Caco-2 (cell line): ENCODE measurements around the gene SLC44A1. TPM values are rescaled to one million over a fixed set of nuclear protein-coding genes. Genes with fewer than 3 reads are reported as not detected.
A peak's percentile ranks its signal among the peaks of the same experiment; 100 is the strongest.

Source experiments
- Bru-seq: library from RNA; stranded (reverse); fragments of 400-500 nt; gene quantifications from one replicate; lab custom pipeline; 2021; lab: Mats Ljungman, UMichigan
- BruChase-seq, 2 experiments: library from RNA; stranded (reverse); fragments of 400-500 nt; gene quantifications; one replicate each; lab custom pipeline; 2021; lab: Mats Ljungman, UMichigan
- BruUV-seq: library from RNA; stranded (reverse); fragments of 400-500 nt; replicated peaks from 2 replicates; lab custom pipeline; 2021; lab: Mats Ljungman, UMichigan
- CTCF ChIA-PET: fragments of 300-600 bp; sonication (Branson Sonifier 250); formaldehyde crosslinking; loops from one replicate; lab custom pipeline; 2022; ENCODE audit warnings: antibody characterized with exemption; lab: Charles Lee
- POLR2A ChIA-PET: fragments of 300-600 bp; sonication (Branson Sonifier 250); formaldehyde crosslinking; loops from one replicate; lab custom pipeline; 2022; ENCODE audit warnings: antibody characterized with exemption; lab: Charles Lee
- DNase-seq, 2 experiments: peaks; one replicate each; pipeline versions ENCODE4 v3.0.0 to v3.0.0-alpha.2; 2020 to 2022
- H3K27me3 ChIP-seq: replicated peaks from 2 replicates; pipeline ENCODE4 v1.6.0; 2011; ENCODE audit warnings: low read length; ENCODE audit not compliant: control insufficient read depth, insufficient read depth
- H3K36me3 ChIP-seq: 2 replicates; pipeline ENCODE4 v1.5.1; 2011; ENCODE audit warnings: low read length; ENCODE audit not compliant: control insufficient read depth, insufficient read depth
- H3K4me1 ChIP-seq: fragments of 250-450 bp; sonication (Bioruptor Pico); 2 replicates; pipeline ENCODE4 v1.5.1; 2020; ENCODE audit warnings: mild to moderate bottlenecking
- H3K4me3 ChIP-seq: 2 replicates; pipeline ENCODE4 v1.5.1; 2011; ENCODE audit warnings: low read depth, mild to moderate bottlenecking, control low read depth, low read length
- H3K9me3 ChIP-seq: fragments of 250-450 bp; sonication (Bioruptor Pico); 2 replicates; pipeline ENCODE4 v1.5.1; 2020; ENCODE audit warnings: mild to moderate bottlenecking, moderate library complexity
- H3K27ac Mint-ChIP-seq: one replicate; pipeline ENCODE4 v1.8.0; 2022; ENCODE audit warnings: mixed read lengths; ENCODE audit not compliant: unreplicated experiment
- H3K27me3 Mint-ChIP-seq: one replicate; pipeline ENCODE4 v1.8.0; 2022; ENCODE audit warnings: mixed read lengths; ENCODE audit not compliant: insufficient read depth, unreplicated experiment
- H3K36me3 Mint-ChIP-seq: one replicate; pipeline ENCODE4 v1.8.0; 2022; ENCODE audit warnings: mild to moderate bottlenecking, mixed read lengths; ENCODE audit not compliant: insufficient read depth, unreplicated experiment
- H3K4me1 Mint-ChIP-seq: one replicate; pipeline ENCODE4 v1.8.0; 2022; ENCODE audit warnings: low read depth, mixed read lengths; ENCODE audit not compliant: unreplicated experiment
- H3K4me3 Mint-ChIP-seq: one replicate; pipeline ENCODE4 v1.8.0; 2022; ENCODE audit warnings: mild to moderate bottlenecking, moderate library complexity, mixed read lengths; ENCODE audit not compliant: unreplicated experiment
- H3K9me3 Mint-ChIP-seq: one replicate; pipeline ENCODE4 v1.8.0; 2022; ENCODE audit warnings: mixed read lengths; ENCODE audit not compliant: unreplicated experiment
- intact Hi-C: fragments of 100-400 bp; cut with micrococcal nuclease; formaldehyde crosslinking; loops from one replicate; pipeline ENCODE4 v1.10.0; 2022; ENCODE audit not compliant: unreplicated experiment
- long read RNA-seq: library from polyadenylated mRNA; stranded (forward); transcript quantifications from one replicate; pipeline ENCODE4 v2.0.0, GENCODE V29; 2022
- total RNA-seq: library from RNA; stranded (reverse); gene quantifications from 2 replicates; pipeline ENCODE4 v1.2.3, GENCODE V29; 2022
- TF ChIP-seq, protein P1 (sequence below), 2 experiments: fragments of 200-600 bp in 1 of 2; IDR thresholded peaks; 1 replicate in 1 of 2; 2 replicates in 1 of 2; pipeline versions ENCODE4 v1.5.1 to v1.8.0; 2011 to 2022; ENCODE audit warnings: antibody characterized with exemption in 1 of 2, control low read depth in 1 of 2, inconsistent platforms in 1 of 2, low read depth in 1 of 2, low read length in 1 of 2, mild to moderate bottlenecking in 1 of 2, moderate library complexity in 1 of 2; ENCODE audit not compliant: insufficient read depth in 1 of 2, severe bottlenecking in 1 of 2, unreplicated experiment in 1 of 2

SLC44A1 gene
- total RNA-seq (45.8 and 46.3 TPM in 2 replicates), Bru-seq, nascent RNA (percentile 79 among the genes with signal in this experiment), BruChase-seq, experiment 1, labeled RNA remaining after a 2-hour chase (percentile 70 among the genes with signal in this experiment), BruChase-seq, experiment 2, labeled RNA remaining after a 6-hour chase (percentile 76 among the genes with signal in this experiment)
- long read RNA-seq, full-length matches to known transcripts = 84 of 118 reads
- long read RNA-seq, partial matches to known transcripts = 10 of 118 reads
- long read RNA-seq, other reads (novel, unspliced or antisense) = 24 of 118 reads

DNA sequence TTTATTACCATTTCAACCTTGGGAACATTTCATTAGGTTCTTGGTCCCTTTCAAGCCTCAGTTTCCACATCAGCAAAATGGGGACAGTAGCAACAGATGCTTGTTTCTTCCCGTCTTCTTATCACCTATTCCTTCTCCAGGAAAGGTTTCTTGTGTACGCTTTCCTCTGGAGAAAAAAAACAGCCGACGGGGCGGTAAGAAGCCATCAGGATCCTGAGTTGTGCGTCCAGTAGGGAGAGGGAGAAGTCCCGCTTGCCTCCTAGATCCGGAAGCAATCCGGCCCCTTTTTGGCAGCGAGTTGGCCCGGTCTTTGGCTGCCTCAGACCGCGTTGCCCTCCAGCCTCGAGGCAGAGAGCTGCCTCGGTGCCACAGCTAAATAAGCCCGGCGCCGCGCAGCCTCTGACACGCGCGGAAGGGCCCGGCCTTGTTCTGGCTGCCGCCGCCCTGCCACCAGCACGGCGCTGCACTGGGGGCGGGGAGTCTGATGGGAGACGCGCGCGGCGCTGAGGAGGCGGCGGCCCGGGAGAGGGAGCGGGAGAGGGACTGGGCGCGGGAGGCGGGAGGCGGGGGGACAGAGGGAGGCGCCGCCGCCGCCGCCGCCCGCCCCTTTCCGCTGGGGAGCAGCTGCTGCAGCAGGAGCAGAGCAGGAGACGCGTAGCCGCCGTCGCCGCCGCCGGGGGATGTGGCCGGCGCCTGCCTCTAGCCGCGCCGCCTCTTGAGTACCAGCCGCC lies at the start of gene SLC44A1:
Gene SLC44A1, plus strand, starts transcription at position 649 of the 731 bp plus-strand sequence. CDS start 218 bp downstream, outside the sequence.
- H3K4me3 ChIP-seq = peak within 1 kb of the TSS; percentile 76
- TF ChIP-seq, protein P1, sequence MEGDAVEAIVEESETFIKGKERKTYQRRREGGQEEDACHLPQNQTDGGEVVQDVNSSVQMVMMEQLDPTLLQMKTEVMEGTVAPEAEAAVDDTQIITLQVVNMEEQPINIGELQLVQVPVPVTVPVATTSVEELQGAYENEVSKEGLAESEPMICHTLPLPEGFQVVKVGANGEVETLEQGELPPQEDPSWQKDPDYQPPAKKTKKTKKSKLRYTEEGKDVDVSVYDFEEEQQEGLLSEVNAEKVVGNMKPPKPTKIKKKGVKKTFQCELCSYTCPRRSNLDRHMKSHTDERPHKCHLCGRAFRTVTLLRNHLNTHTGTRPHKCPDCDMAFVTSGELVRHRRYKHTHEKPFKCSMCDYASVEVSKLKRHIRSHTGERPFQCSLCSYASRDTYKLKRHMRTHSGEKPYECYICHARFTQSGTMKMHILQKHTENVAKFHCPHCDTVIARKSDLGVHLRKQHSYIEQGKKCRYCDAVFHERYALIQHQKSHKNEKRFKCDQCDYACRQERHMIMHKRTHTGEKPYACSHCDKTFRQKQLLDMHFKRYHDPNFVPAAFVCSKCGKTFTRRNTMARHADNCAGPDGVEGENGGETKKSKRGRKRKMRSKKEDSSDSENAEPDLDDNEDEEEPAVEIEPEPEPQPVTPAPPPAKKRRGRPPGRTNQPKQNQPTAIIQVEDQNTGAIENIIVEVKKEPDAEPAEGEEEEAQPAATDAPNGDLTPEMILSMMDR (IDR thresholded peaks at IDR 0.05; ENCODE audit: insufficient read depth in 1 of 2, low read depth in 1 of 2, low read length in 1 of 2, severe bottlenecking in 1 of 2, unreplicated experiment in 1 of 2) = no peak
- Mint-ChIP-seq H3K27ac (peak within 1 kb of the TSS; percentile 91), H3K4me1 (peaks cover 23% of the 10 kb centered on the region), H3K27me3 (no peaks in the 10 kb centered on the region), H3K36me3 (peaks cover 15% of the 10 kb centered on the region), H3K4me3 (peak within 1 kb of the TSS; percentile 97), H3K9me3 (no peaks in the 10 kb centered on the region)
- H3K27me3 ChIP-seq = no peaks in the 10 kb centered on the region
- ChIA-PET POLR2A (interaction anchor here (0.5 to 2.0 kb wide), 10 partner anchors 20 to 318 kb away, joined by 3 to 14 read pairs (median 4); no protein-coding TSS in a partner anchor), CTCF (interaction anchor here (0.6 to 2.1 kb wide), 12 partner anchors 9 to 381 kb away, joined by 3 to 12 read pairs (median 4); partner anchors contain the start of gene ABCA1)
- H3K36me3 ChIP-seq = no peaks in the 10 kb centered on the region
- no TSS peak for BruUV-seq
- H3K4me1 ChIP-seq = peaks cover 14% of the 10 kb centered on the region
- peak; percentile 97 to 98 for DNase-seq
- intact Hi-C loops = loop anchor here (1.0 to 10.0 kb wide), 5 partner anchors 75 to 379 kb away; no protein-coding TSS in a partner anchor
- H3K9me3 ChIP-seq = no peaks in the 10 kb centered on the region

DNA sequence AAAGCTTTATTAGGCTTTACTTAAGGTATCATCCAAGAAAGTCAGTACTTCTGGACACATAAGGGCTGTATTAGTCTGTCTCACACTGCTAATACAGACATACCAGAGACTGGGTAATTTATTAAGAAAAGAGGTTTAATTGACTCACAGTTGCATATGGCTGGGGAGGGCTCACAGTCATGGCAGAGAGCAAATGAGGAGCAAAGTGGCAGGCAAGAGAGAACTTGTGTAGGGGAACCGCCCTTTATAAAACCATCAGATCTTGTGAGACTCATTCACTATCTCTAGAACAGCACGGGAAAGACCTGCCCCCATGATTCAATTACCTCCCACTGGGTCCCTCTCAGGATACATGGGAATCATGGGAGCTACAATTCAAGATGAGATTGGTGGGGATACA lies 49.2 kb upstream of the SLC44A1 start:
- H3K27ac Mint-ChIP-seq = no peak overlapping the region
- no peaks in the 10 kb centered on the region for H3K27me3 Mint-ChIP-seq
- no peak overlapping the region for H3K4me3 Mint-ChIP-seq
- no peaks in the 10 kb centered on the region for H3K36me3 Mint-ChIP-seq
- H3K9me3 ChIP-seq = no peaks in the 10 kb centered on the region
- CTCF ChIA-PET = no interaction called here
- DNase-seq = no peak
- no peak overlapping the region for H3K4me3 ChIP-seq
- TF ChIP-seq, protein P1 (IDR thresholded peaks at IDR 0.05; ENCODE audit: insufficient read depth in 1 of 2, low read depth in 1 of 2, low read length in 1 of 2, severe bottlenecking in 1 of 2, unreplicated experiment in 1 of 2) = no peak
- no peaks in the 10 kb centered on the region for H3K4me1 Mint-ChIP-seq
- no peaks in the 10 kb centered on the region for H3K9me3 Mint-ChIP-seq
- no peaks in the 10 kb centered on the region for H3K27me3 ChIP-seq
- intact Hi-C loops = no loop called here
- POLR2A ChIA-PET = no interaction called here
- BruUV-seq = no TSS peak
- no peaks in the 10 kb centered on the region for H3K4me1 ChIP-seq
- no peaks in the 10 kb centered on the region for H3K36me3 ChIP-seq

DNA sequence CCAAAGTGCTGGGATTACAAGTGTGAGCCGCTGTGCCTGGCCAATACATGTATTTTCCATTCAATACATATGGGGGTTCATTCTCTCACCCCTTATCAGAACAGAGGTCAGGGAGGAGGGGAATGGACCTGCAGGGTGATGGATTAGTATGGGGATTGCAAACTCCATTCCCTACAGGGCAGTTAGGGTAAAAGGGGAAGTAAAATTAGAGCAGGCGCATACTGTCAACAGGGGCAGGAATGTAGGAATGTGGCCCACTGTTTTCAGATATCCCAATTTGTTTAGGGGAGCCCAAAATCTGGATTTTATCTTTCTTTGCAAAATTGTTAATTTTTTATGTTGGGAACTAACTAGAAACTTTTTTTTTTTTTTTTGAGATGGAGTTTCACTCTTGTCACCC lies 46.4 kb upstream of the SLC44A1 start:
- TF ChIP-seq, protein P1 (IDR thresholded peaks at IDR 0.05; ENCODE audit: insufficient read depth in 1 of 2, low read depth in 1 of 2, low read length in 1 of 2, severe bottlenecking in 1 of 2, unreplicated experiment in 1 of 2) = no peak
- Mint-ChIP-seq H3K9me3 (no peaks in the 10 kb centered on the region), H3K36me3 (no peaks in the 10 kb centered on the region), H3K27ac (no peak overlapping the region), H3K4me1 (no peaks in the 10 kb centered on the region), H3K27me3 (no peaks in the 10 kb centered on the region), H3K4me3 (no peak overlapping the region)
- intact Hi-C loops = no loop called here
- Histone ChIP-seq H3K27me3 (no peaks in the 10 kb centered on the region), H3K4me3 (no peak overlapping the region), H3K4me1 (no peaks in the 10 kb centered on the region), H3K9me3 (no peaks in the 10 kb centered on the region), H3K36me3 (no peaks in the 10 kb centered on the region)
- ChIA-PET POLR2A (no interaction called here), CTCF (no interaction called here)
- no peak for DNase-seq
- no TSS peak for BruUV-seq
